Measurements from ENCODE around the gene PHEX. TPM values are rescaled to one million over a fixed set of nuclear protein-coding genes. Genes with fewer than 3 reads are reported as not detected.
A peak's percentile ranks its signal among the peaks of the same experiment; 100 is the strongest.

The PHEX gene
- 0.96 TPM for total RNA-seq

DNA sequence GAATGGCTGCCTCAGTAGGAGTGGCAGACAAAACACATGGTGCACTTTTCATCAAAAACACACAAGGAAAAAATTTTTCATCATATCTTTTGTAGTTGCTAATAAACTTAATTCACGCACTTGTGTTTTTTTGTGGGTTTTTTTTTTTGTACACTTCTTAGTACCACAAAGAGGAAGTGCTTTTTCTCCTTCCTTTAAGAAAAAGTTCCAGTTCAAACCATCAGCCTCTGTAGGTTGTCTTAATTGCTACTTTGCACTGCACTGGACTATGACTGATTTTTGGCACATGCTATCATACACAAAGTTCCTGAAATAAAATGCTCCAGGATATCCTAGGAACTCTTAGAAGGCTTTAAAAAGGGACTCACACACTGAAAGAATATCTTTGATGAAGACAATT, at the start of gene PHEX:
PHEX (plus strand) TSS at position 242 of the 400 bp plus-strand sequence. CDS start 681 bp downstream, outside the sequence.
- no peaks in the 10 kb centered on the region for H3K36me3 ChIP-seq
- H3K27me3 ChIP-seq: no peaks in the 10 kb centered on the region
- H3K27ac ChIP-seq: no peak within 1 kb of the TSS
- H3K9me3 ChIP-seq: no peaks in the 10 kb centered on the region
- TF ChIP-seq, protein P1, sequence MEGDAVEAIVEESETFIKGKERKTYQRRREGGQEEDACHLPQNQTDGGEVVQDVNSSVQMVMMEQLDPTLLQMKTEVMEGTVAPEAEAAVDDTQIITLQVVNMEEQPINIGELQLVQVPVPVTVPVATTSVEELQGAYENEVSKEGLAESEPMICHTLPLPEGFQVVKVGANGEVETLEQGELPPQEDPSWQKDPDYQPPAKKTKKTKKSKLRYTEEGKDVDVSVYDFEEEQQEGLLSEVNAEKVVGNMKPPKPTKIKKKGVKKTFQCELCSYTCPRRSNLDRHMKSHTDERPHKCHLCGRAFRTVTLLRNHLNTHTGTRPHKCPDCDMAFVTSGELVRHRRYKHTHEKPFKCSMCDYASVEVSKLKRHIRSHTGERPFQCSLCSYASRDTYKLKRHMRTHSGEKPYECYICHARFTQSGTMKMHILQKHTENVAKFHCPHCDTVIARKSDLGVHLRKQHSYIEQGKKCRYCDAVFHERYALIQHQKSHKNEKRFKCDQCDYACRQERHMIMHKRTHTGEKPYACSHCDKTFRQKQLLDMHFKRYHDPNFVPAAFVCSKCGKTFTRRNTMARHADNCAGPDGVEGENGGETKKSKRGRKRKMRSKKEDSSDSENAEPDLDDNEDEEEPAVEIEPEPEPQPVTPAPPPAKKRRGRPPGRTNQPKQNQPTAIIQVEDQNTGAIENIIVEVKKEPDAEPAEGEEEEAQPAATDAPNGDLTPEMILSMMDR (IDR thresholded peaks at IDR 0.05): no peak
- no peak within 1 kb of the TSS for H3K4me3 ChIP-seq
- intact Hi-C loops (cut with DNase I): no loop called here
- H3K4me1 ChIP-seq: no peaks in the 10 kb centered on the region
- DNase-seq (ENCODE audit: low spot score in 2 of 2): no peak

DNA sequence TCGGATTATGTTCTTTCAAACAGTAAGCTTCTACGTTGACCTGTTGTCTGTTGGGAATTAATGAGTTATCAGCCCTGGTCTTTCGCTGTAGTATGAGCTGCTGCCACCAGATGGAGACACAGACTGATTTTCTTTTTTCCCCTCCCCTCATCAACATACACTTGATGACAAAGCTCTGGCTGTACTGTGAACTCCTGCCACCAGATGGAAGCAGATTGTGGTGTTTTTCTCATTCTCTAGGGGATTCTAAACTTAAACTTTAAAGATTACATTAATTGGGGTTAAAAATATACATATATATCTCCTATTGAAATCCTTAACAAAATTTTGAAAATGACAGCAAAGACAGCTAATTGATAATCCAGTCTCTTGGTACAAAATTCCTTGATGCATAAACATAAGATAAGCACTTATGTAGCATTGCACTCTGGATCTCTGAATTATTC, 46.8 kb upstream of the PHEX start:
- H3K9me3 ChIP-seq: no peaks in the 10 kb centered on the region
- peaks cover 0 to 5% of the 10 kb centered on the region in 2 donors for H3K36me3 ChIP-seq
- peak in 1 of 2 donors; percentile 81 for DNase-seq (ENCODE audit: low spot score in 2 of 2)
- H3K27me3 ChIP-seq: no peaks in the 10 kb centered on the region
- no peak overlapping the region for H3K4me3 ChIP-seq
- no peak overlapping the region for H3K27ac ChIP-seq
- intact Hi-C loops (cut with DNase I): loop anchor here (2.0 to 5.0 kb wide), 2 partner anchors 151 to 207 kb away; no protein-coding TSS in a partner anchor
- H3K4me1 ChIP-seq: no peaks in the 10 kb centered on the region
- TF ChIP-seq, protein P1 (IDR thresholded peaks at IDR 0.05): peak; percentile 81 to 84 (median 83)

DNA sequence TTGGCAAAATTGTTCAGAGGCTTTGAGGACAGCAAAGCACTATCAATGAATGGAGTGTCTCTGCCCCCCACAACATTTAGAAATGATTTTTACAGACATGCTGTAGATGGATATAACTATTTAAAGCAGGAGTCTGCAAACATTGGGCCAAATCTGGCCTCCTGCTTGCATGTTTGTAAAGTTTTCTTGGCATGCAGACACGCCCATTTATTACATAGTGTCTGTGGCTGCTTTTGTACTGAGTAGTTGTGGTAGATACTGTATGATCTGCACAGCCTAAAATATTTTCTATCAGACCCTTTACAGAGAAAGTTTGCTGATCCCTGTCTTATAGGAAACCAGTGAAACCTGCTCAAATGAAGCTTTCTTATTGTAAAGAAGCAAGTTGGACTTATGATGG, 45.5 kb upstream of the PHEX start:
- no peak for DNase-seq (ENCODE audit: low spot score in 2 of 2)
- Histone ChIP-seq H3K27me3 (no peaks in the 10 kb centered on the region), H3K9me3 (no peaks in the 10 kb centered on the region), H3K27ac (no peak overlapping the region), H3K36me3 (peaks cover 0 to 5% of the 10 kb centered on the region in 2 donors), H3K4me3 (no peak overlapping the region), H3K4me1 (no peaks in the 10 kb centered on the region)
- intact Hi-C loops (cut with DNase I): loop anchor here (5.0 kb wide), 1 partner anchor 206 kb away; no protein-coding TSS in a partner anchor
- TF ChIP-seq, protein P1 (IDR thresholded peaks at IDR 0.05): no peak

DNA sequence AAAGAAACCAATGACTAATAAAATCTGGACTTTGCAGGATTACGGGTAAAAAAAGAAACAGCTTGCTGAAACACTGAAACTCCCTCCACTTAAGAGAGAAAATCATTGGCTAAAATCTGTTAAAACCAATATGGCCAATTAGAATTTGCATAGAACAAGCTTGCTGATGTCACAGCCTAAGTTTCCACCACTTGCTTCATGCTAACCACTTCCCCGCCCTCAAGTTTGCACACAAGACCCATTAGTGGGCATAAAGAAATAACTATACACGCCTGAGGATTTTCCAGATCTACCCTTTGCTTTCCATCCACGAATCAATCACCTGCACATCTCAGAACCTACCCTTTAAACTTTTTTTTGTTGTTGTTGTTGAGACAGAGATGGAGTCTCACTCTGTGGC, 42.7 kb upstream of the PHEX start:
- no peaks in the 10 kb centered on the region for H3K9me3 ChIP-seq
- intact Hi-C loops (cut with DNase I): loop anchor here (5.0 kb wide), 1 partner anchor 203 kb away; no protein-coding TSS in a partner anchor
- TF ChIP-seq, protein P1 (IDR thresholded peaks at IDR 0.05): no peak
- H3K4me3 ChIP-seq: no peak overlapping the region
- DNase-seq (ENCODE audit: low spot score in 2 of 2): no peak
- no peaks in the 10 kb centered on the region for H3K4me1 ChIP-seq
- H3K36me3 ChIP-seq: peaks cover 0 to 5% of the 10 kb centered on the region in 2 donors
- H3K27ac ChIP-seq: no peak overlapping the region
- no peaks in the 10 kb centered on the region for H3K27me3 ChIP-seq

DNA sequence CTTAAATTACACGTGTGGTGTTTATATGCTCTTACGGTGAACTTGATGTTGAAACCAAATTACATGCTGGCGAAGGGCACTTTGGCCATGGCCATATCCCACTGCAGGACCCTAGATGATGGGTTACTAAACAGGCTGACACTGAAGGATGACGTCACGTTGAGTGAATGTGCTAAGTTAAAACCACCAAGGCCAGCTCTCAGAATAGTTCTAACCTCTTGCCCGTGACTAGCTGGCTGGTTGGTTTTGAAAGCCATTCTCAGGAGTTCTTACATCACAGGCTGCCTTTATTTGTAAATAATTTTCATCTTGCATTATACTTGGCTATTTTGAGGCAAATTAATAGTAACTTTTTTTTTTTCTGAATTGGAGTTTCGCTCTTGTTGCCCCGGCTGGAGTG, 41.3 kb upstream of the PHEX start:
- H3K4me1 ChIP-seq: no peaks in the 10 kb centered on the region
- H3K4me3 ChIP-seq: no peak overlapping the region
- TF ChIP-seq, protein P1 (IDR thresholded peaks at IDR 0.05): no peak
- no peak for DNase-seq (ENCODE audit: low spot score in 2 of 2)
- no peaks in the 10 kb centered on the region for H3K9me3 ChIP-seq
- H3K27ac ChIP-seq: no peak overlapping the region
- H3K27me3 ChIP-seq: no peaks in the 10 kb centered on the region
- H3K36me3 ChIP-seq: peaks cover 0 to 5% of the 10 kb centered on the region in 2 donors
- intact Hi-C loops (cut with DNase I): no loop called here

DNA sequence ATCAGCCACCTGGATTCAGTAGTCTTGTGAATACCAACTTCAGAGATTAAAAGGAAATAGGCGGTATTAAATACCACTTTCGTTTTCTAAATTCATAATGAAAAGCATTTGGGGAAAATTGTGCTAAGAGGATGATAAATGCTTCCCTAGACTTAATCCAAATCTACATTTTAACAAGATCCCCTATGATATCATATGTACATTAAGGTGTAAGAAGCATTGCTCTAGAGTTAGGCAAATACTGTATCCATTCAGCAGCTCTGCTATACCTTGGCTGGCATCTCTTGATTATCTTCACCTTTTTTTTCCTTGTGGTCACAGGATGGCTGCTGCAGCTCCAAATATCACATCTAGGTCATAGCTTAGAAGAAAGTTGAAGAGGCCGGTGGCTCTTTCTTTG, 40.6 kb upstream of the PHEX start:
- H3K9me3 ChIP-seq: no peaks in the 10 kb centered on the region
- H3K27me3 ChIP-seq: no peaks in the 10 kb centered on the region
- no peak overlapping the region for H3K27ac ChIP-seq
- intact Hi-C loops (cut with DNase I): no loop called here
- DNase-seq (ENCODE audit: low spot score in 2 of 2): no peak
- TF ChIP-seq, protein P1 (IDR thresholded peaks at IDR 0.05): no peak
- no peaks in the 10 kb centered on the region for H3K4me1 ChIP-seq
- peaks cover 0 to 5% of the 10 kb centered on the region in 2 donors for H3K36me3 ChIP-seq
- H3K4me3 ChIP-seq: no peak overlapping the region

Data from ascending aorta (tissue), 2 donors.